Choroid plexus epithelial cell (primary cell): ENCODE results near the gene OR1F1.
A peak's percentile ranks its signal among the peaks of the same experiment; 100 is the strongest.
"Not testable (repeated sequence)": the region's sequence is repeated elsewhere in the genome, so short reads cannot be mapped to it uniquely, and the experiment has no call there.

Source experiments
- DNase-seq: peaks from one replicate; pipeline ENCODE4 v3.0.0-alpha.2; 2010; ENCODE audit warnings: low read depth
- H3K4me3 ChIP-seq: 2 replicates; pipeline ENCODE4 v1.5.1; 2011; ENCODE audit warnings: low read depth, mild to moderate bottlenecking, control low read depth, low read length, moderate library complexity
- TF ChIP-seq, protein P1 (sequence below): conservative IDR thresholded peaks from 2 replicates; pipeline ENCODE4 v1.5.1; 2011; ENCODE audit warnings: low read depth, mild to moderate bottlenecking, control low read depth, inconsistent platforms, low read length, moderate library complexity

The OR1F1 gene

DNA sequence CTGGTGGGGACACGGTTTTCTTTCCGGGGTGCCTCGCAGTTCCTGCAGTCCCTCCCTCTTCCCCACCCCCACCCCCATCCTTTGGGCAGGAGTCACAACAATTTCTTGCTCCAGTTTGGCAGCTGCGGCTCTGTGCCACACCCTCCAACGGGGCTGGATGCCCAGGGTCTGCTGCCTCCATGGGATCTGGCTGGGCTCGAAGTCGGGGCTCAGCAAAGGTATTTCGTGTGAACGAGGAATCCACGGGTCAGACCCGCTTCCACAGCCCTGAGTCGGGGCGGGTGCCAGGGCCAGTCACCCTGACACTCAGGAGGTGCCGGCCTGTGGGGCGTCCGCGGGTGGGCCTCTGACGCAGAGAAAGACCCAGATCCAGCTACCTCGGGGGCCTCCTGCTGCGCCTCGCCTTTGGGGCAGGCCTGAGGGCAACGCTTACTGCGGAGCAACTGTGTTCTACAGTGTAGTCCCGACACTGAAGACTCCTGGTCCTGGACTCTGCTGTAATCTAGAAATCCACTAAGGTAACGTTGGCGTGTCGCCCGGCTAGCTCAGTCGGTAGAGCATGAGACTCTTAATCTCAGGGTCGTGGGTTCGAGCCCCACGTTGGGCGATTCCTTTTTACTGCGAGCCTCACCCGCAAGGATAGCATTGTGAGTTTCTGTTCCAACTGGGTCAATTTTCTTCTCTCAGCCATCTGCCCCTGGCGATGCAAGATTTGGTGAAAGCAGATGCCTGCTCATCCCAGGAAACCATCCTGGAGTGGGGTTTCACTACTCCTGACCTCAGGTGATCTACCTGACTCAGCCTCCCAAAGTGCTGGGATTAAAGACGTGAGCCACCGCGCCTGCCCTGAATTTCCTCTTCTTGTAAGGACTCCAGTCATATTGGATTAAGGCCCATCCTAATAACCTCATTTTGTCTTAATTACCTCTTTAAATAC, 12.6 kb upstream of the OR1F1 start:
- TF ChIP-seq, protein P1, sequence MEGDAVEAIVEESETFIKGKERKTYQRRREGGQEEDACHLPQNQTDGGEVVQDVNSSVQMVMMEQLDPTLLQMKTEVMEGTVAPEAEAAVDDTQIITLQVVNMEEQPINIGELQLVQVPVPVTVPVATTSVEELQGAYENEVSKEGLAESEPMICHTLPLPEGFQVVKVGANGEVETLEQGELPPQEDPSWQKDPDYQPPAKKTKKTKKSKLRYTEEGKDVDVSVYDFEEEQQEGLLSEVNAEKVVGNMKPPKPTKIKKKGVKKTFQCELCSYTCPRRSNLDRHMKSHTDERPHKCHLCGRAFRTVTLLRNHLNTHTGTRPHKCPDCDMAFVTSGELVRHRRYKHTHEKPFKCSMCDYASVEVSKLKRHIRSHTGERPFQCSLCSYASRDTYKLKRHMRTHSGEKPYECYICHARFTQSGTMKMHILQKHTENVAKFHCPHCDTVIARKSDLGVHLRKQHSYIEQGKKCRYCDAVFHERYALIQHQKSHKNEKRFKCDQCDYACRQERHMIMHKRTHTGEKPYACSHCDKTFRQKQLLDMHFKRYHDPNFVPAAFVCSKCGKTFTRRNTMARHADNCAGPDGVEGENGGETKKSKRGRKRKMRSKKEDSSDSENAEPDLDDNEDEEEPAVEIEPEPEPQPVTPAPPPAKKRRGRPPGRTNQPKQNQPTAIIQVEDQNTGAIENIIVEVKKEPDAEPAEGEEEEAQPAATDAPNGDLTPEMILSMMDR: no peak
- H3K4me3 ChIP-seq: peak overlapping the region; percentile 5
- peak; percentile 54 for DNase-seq

GRCh38 chr16:3179651-3180050, 8.4 kb upstream of the OR1F1 start:
- no peak overlapping the region for H3K4me3 ChIP-seq
- TF ChIP-seq, protein P1: no peak
- DNase-seq: no peak

- DNase-seq: no peak
- TF ChIP-seq, protein P1: no peak
- no peak overlapping the region for H3K4me3 ChIP-seq
Measured at GRCh38 chr16:3180445-3180878, 7.5 kb upstream of the OR1F1 start.

DNA sequence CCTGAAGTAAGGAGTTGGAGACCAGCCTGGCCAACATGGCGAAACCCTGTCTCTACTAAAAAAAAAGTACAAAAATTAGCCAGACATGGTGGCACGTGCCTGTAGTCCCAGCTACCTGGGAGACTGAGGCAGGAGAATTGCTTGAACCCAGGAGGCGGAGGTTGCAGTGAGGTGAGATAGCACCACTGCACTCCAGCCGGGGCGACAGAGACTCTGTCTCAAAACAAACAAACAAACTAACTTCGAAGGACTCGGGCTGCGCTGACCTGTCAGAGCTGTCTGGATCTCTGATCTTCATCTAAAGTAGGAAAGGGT, 5.8 kb upstream of the OR1F1 start:
- not testable (repeated sequence) for DNase-seq, H3K4me3 ChIP-seq

GRCh38 chr16:3182608-3183444, 5.2 kb upstream of the OR1F1 start:
- DNase-seq: peak; percentile 35

DNA sequence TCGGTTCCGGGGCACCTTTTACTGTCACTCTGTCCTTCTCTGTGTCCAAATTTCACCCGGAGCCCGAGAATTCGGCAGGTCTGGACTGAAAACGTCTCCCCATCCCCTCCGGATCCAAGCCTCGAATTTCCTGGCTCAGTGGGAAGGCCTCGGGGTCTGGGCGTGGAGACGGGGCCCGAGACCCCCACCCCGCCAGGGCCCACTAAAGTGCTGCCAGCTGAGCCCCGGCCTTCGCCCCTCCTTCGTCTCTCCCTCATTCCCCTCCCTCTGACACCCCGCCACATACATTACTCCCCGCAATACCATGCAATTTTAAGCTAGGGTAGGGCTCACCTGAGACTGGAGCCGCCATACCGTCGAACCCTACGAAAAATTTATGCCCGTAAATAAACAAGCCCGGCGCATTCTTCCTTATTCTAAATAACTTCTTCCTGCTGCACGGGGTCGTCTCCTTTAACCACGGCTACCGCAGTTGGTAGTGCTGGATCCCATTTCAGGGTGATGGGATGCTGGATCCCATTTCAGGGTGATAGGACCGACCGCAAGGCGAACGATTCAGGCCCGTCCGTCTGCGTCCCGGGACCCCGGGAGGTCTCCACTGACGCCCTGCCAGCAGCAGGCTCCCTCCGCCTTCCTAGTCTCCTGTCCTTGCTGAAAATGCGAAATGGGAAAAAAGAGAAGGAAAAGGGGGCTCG, 4.4 kb upstream of the OR1F1 start:
- peak overlapping the region; percentile 49 for H3K4me3 ChIP-seq
- TF ChIP-seq, protein P1: no peak
- no peak for DNase-seq

More at GRCh38 chr16:3182608-3183444, 5.2 kb upstream of the OR1F1 start:
- peak overlapping the region; percentile 49 for H3K4me3 ChIP-seq
- TF ChIP-seq, protein P1: peak; percentile 32
